Measurements from ENCODE around the gene USP46. TPM values are rescaled to one million over a fixed set of nuclear protein-coding genes. Genes with fewer than 3 reads are reported as not detected.

Gene USP46
- total RNA-seq, 6 experiments from 2014 or later = 4.0 to 5.7 (median 4.9) TPM

GRCh38 chr4:52618795-52619590 lies 40.1 kb downstream of the USP46 start:
- DNase-seq = no peak
- Histone ChIP-seq H3K9me3 (no peaks in the 10 kb centered on the region), H3K27ac (no peak overlapping the region), H3K27me3 (no peaks in the 10 kb centered on the region), H3K4me3 (no peak overlapping the region), H3K4me1 (no peaks in the 10 kb centered on the region), H3K36me3 (no peaks in the 10 kb centered on the region)
- ATAC-seq = no peak
- intact Hi-C loops (cut with DNase I) = no loop called here
- 86% methylated on average over 3 of the region's 3 CpGs for WGBS (ENCODE audit: insufficient coverage, low coverage, low lambda C conversion rate, missing lambda C conversion rate)
- TF ChIP-seq CTCF (IDR thresholded peaks at IDR 0.05) (no peak), POLR2A (IDR thresholded peaks at IDR 0.05) (no peak)

- no peaks in the 10 kb centered on the region for H3K27me3 ChIP-seq
- 89% methylated on average over 3 of the region's 3 CpGs for WGBS (ENCODE audit: insufficient coverage, low coverage, low lambda C conversion rate, missing lambda C conversion rate)
- no peaks in the 10 kb centered on the region for H3K36me3 ChIP-seq
- ATAC-seq = no peak
- intact Hi-C loops (cut with DNase I) = no loop called here
- TF ChIP-seq POLR2A (IDR thresholded peaks at IDR 0.05) = no peak
- no peak for TF ChIP-seq CTCF (IDR thresholded peaks at IDR 0.05)
- H3K4me1 ChIP-seq = no peaks in the 10 kb centered on the region
- H3K4me3 ChIP-seq = no peak overlapping the region
- H3K9me3 ChIP-seq = no peaks in the 10 kb centered on the region
- H3K27ac ChIP-seq = no peak overlapping the region
- DNase-seq = no peak
Measured at GRCh38 chr4:52617336-52618020, 41.6 kb downstream of the USP46 start.

- intact Hi-C loops (cut with DNase I) = no loop called here
- DNase-seq = no peak
- ATAC-seq = no peak
- no peaks in the 10 kb centered on the region for H3K36me3 ChIP-seq
- TF ChIP-seq CTCF (IDR thresholded peaks at IDR 0.05) (no peak), POLR2A (IDR thresholded peaks at IDR 0.05) (no peak)
- WGBS (ENCODE audit: insufficient coverage, low coverage, low lambda C conversion rate, missing lambda C conversion rate) = 75% methylated on average over 1 of the region's 1 CpG
- no peak overlapping the region for H3K27ac ChIP-seq
- no peaks in the 10 kb centered on the region for H3K27me3 ChIP-seq
- no peak overlapping the region for H3K4me3 ChIP-seq
- no peaks in the 10 kb centered on the region for H3K4me1 ChIP-seq
- H3K9me3 ChIP-seq = no peaks in the 10 kb centered on the region
Measured at GRCh38 chr4:52614241-52614640, 44.9 kb downstream of the USP46 start.

GRCh38 chr4:52612341-52612740 lies 46.8 kb downstream of the USP46 start:
- Histone ChIP-seq H3K27me3 (no peaks in the 10 kb centered on the region), H3K27ac (no peak overlapping the region), H3K4me3 (no peak overlapping the region), H3K9me3 (no peaks in the 10 kb centered on the region), H3K4me1 (no peaks in the 10 kb centered on the region), H3K36me3 (no peaks in the 10 kb centered on the region)
- TF ChIP-seq CTCF (IDR thresholded peaks at IDR 0.05) (no peak), POLR2A (IDR thresholded peaks at IDR 0.05) (no peak)
- DNase-seq = no peak
- WGBS (ENCODE audit: insufficient coverage, low coverage, low lambda C conversion rate, missing lambda C conversion rate) = 100% methylated on average over 1 of the region's 1 CpG
- intact Hi-C loops (cut with DNase I) = no loop called here
- ATAC-seq = peak in 1 of 4 donors; percentile 35
